MG63 (cell line): ENCODE data around the gene DNAH3. TPM values are rescaled to one million over a fixed set of nuclear protein-coding genes. Genes with fewer than 3 reads are reported as not detected.

Source experiments
- total RNA-seq: library from RNA; depleted of rRNA; stranded (reverse); fragments of >200 nt; shearing (Covaris generic); gene quantifications from 2 replicates; pipeline ENCODE4 v1.2.3, GENCODE V29; 2014; ENCODE audit warnings: low replicate concordance; rRNA removed

Gene DNAH3
- total RNA-seq, 1 experiment from 2014 or later = not detected

Other genes with a start within 250 kb of the DNAH3 start
- gene LDAF1, start 7.8 kb upstream of the DNAH3 start, total RNA-seq = 24.3 and 40.6 TPM in 2 replicates
- not detected in 2 replicates for gene ZP2, start 60.7 kb upstream of the DNAH3 start, total RNA-seq
- not detected in 2 replicates for gene ANKS4B, start 82.9 kb upstream of the DNAH3 start, total RNA-seq
- not detected in 2 replicates for gene CRYM, start 127.4 kb upstream of the DNAH3 start, total RNA-seq